Bladder microvascular endothelial cell (primary cell): ENCODE measurements around the gene GPR160. TPM values are rescaled to one million over a fixed set of nuclear protein-coding genes. Genes with fewer than 3 reads are reported as not detected.

Experiments
- total RNA-seq: library from RNA; depleted of rRNA; stranded (reverse); fragments of >200 nt; gene quantifications from 2 replicates; pipeline ENCODE4 v1.2.3, GENCODE V29; 2014

GPR160 gene, protein sequence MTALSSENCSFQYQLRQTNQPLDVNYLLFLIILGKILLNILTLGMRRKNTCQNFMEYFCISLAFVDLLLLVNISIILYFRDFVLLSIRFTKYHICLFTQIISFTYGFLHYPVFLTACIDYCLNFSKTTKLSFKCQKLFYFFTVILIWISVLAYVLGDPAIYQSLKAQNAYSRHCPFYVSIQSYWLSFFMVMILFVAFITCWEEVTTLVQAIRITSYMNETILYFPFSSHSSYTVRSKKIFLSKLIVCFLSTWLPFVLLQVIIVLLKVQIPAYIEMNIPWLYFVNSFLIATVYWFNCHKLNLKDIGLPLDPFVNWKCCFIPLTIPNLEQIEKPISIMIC
- total RNA-seq, result 4.8 and 13.3 TPM in 2 replicates

DNA sequence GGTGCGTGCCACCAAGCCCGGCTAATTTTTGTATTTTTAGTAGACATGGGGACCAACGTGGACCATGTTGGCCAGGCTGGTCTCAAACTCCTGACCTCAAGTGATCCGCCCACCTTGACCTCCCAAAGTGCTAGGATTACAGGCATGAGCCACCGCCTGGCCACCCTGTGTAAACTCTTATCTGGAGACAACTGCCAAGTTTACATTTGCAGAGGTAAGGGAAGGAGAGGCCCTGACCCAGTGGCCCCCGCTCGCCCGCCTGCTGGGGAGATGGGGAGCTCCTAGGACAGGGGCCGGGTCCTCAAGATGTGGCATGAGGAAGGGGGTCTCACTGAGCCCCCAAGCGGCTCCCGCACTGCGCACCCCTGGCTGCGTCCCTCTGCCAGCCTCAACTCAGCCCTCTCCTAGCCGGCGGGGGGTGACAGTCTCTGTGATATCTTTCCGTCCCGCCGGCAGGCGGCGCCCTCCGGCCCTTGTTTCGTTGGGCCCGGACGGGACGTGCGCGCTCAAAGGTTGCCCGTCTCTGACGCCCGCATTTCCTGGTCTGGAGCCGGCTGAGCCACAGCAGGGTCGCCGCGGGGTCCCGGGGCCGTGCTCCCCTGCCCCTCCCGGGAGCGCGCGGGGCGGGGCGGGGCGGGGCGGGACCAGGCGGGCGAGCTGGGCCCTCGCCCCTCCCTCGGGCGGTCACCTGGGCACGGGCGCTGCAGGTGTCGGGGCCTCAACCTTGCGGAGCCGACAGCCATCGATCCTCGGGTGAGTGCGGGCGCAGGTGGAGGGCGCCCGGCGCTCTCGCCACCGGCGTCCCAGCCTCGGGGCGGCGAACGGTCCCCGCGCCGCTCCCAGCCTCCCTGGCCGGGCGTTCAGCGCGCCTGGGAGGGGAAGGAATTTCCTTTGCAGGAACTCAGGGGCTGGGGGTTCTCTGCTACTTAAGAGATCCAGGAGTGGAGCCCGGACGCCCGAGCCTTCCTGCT lies at the start of gene GPR160:
Gene GPR160, plus strand, starts transcription at position 533 of the 971 bp plus-strand sequence. CDS start 45,978 bp downstream, outside the sequence.

Other genes with a start within 250 kb of the GPR160 start
- not detected in 2 replicates for gene LRRIQ4, start 225.1 kb upstream of the GPR160 start, total RNA-seq
- gene LRRC34, start 225.1 kb upstream of the GPR160 start, total RNA-seq, result 0.16 and 1.3 TPM in 2 replicates
- not detected in 2 replicates for gene LRRC31, start 168.1 kb upstream of the GPR160 start, total RNA-seq
- gene SAMD7, start 126.4 kb upstream of the GPR160 start, total RNA-seq, result not detected in 2 replicates
- 22.5 and 65.2 TPM in 2 replicates for gene SEC62, start 71.2 kb upstream of the GPR160 start, total RNA-seq
- 9.6 and 28.4 TPM in 2 replicates for gene PHC3, start 143.7 kb downstream of the GPR160 start, total RNA-seq
- 25.4 and 41.7 TPM in 2 replicates for gene PRKCI, start 184.4 kb downstream of the GPR160 start, total RNA-seq